Measurements from ENCODE around the gene TRIP12. TPM values are rescaled to one million over a fixed set of nuclear protein-coding genes. Genes with fewer than 3 reads are reported as not detected.

TRIP12 gene
- total RNA-seq, 1 experiment from 2014 or later, result 166 TPM

DNA sequence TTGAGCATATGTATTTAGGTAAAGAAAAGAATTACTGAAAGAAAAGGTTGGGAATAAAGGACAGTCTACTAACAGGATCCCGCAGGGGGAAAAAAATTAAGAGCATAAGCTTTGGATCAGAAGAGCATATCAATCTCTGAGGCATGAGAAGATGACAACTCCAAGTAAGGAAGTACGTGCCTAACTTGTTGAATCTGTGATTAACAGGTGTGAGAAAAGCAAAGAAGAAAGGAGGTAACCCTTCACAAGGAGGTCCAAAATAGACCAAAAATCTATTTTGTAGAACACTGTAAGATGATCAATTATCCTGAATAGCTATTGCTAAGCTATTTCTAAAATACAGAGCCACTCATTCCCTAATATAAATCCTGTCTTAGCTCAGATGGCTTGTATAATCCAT, 32.8 kb downstream of the TRIP12 start:
- Histone ChIP-seq H3K9me3 (ENCODE audit: control insufficient read depth, low read depth, low read length) (no peaks in the 10 kb centered on the region), H3K79me1 (ENCODE audit: insufficient read depth, low read depth, low read length, poor library complexity, severe bottlenecking) (peaks cover 5% of the 10 kb centered on the region), H3T11ph (ENCODE audit: low read length) (no peak overlapping the region), H2BK20ac (ENCODE audit: low read depth, low read length, poor library complexity, severe bottlenecking) (no peak overlapping the region), H3K23ac (ENCODE audit: insufficient read length, low read depth, low read length) (no peak overlapping the region), H4K8ac (replicated peaks; ENCODE audit: insufficient read length, low read depth, low read length) (no peak overlapping the region), H3K18ac (ENCODE audit: insufficient read length, low read depth, low read length) (no peak overlapping the region), H2AK5ac (ENCODE audit: insufficient read length, low read length) (no peak overlapping the region), H3K14ac (ENCODE audit: insufficient read depth, low read length) (no peak overlapping the region), H4K20me1 (ENCODE audit: control insufficient read depth, insufficient read depth, insufficient read length) (no peaks in the 10 kb centered on the region), H2BK5ac (ENCODE audit: insufficient read length, low read length) (no peak overlapping the region), H3K79me2 (ENCODE audit: insufficient read depth, low read length) (peaks cover 9% of the 10 kb centered on the region; the same call in 1 of the 2 replicates), H3K4me2 (ENCODE audit: insufficient read depth, insufficient read length, low read length) (no peak overlapping the region), H2BK120ac (ENCODE audit: low read depth, low read length, poor library complexity, severe bottlenecking) (no peak overlapping the region), H3K27me3 (ENCODE audit: insufficient read depth, low read length) (no peaks in the 10 kb centered on the region), H3K23me2 (ENCODE audit: insufficient read length, low read depth, low read length, poor library complexity, severe bottlenecking) (no peaks in the 10 kb centered on the region), H3K4me1 (ENCODE audit: insufficient read depth, low read length) (no peaks in the 10 kb centered on the region), H3K27ac (ENCODE audit: insufficient read length, low read depth, low read length) (no peak overlapping the region), H2BK12ac (ENCODE audit: insufficient read length, low read depth, low read length) (no peak overlapping the region), H3K4ac (ENCODE audit: low read depth, low read length) (no peak overlapping the region), H2AFZ (ENCODE audit: low read length) (no peak overlapping the region), H3K9ac (ENCODE audit: extremely low read depth, insufficient read length, low read length) (no peak overlapping the region), H4K91ac (ENCODE audit: insufficient read length, low read depth, low read length) (no peak overlapping the region), H3K56ac (ENCODE audit: insufficient read length, low read depth, low read length) (no peak overlapping the region), H4K5ac (ENCODE audit: insufficient read length, low read depth, low read length) (no peak overlapping the region), H2BK15ac (ENCODE audit: low read depth, low read length) (no peak overlapping the region)
- H3K27me3 Mint-ChIP-seq (ENCODE audit: low read depth), result no peaks in the 10 kb centered on the region
- H3K4me1 Mint-ChIP-seq, result peaks cover 7 to 10% of the 10 kb centered on the region in 2 experiments; a peak in 2 of 4 replicates
- no CpG with 5 or more reads among the region's 2 CpGs for WGBS (ENCODE audit: extremely low coverage, insufficient read length, low lambda C conversion rate)
- DNase-seq, result no peak
- no peak overlapping the region for H3K4me3 Mint-ChIP-seq
- no peaks in the 10 kb centered on the region; a peak in 1 of 7 replicates for H3K36me3 Mint-ChIP-seq (ENCODE audit: insufficient read depth in 1 of 3, low read depth in 3 of 3)
- TF ChIP-seq, protein P1, sequence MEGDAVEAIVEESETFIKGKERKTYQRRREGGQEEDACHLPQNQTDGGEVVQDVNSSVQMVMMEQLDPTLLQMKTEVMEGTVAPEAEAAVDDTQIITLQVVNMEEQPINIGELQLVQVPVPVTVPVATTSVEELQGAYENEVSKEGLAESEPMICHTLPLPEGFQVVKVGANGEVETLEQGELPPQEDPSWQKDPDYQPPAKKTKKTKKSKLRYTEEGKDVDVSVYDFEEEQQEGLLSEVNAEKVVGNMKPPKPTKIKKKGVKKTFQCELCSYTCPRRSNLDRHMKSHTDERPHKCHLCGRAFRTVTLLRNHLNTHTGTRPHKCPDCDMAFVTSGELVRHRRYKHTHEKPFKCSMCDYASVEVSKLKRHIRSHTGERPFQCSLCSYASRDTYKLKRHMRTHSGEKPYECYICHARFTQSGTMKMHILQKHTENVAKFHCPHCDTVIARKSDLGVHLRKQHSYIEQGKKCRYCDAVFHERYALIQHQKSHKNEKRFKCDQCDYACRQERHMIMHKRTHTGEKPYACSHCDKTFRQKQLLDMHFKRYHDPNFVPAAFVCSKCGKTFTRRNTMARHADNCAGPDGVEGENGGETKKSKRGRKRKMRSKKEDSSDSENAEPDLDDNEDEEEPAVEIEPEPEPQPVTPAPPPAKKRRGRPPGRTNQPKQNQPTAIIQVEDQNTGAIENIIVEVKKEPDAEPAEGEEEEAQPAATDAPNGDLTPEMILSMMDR (conservative IDR thresholded peaks at IDR 0.05), result no peak
- no peaks in the 10 kb centered on the region for H3K9me3 Mint-ChIP-seq
- peak overlapping the region in 1 of 3 experiments; percentile 55; a peak in 1 of 7 replicates for H3K27ac Mint-ChIP-seq

Data from H9 (cell line).